Posterior cingulate gyrus (tissue), 11 donors: ENCODE measurements around the gene BICRA.
"Not testable (repeated sequence)": the region's sequence is repeated elsewhere in the genome, so short reads cannot be mapped to it uniquely, and the experiment has no call there.

Experiments
- DNase-seq, 10 donors: peaks; one replicate each; pipeline versions ENCODE4 v3.0.0 to v3.0.0-alpha.2; 2020 to 2021; ENCODE audit warnings: mixed read lengths in 3 of 10
- intact Hi-C: fragments of 100-400 bp; cut with DNase I; formaldehyde crosslinking; loops from one replicate; pipeline ENCODE4 v1.15.1; 2023

Gene BICRA

DNA sequence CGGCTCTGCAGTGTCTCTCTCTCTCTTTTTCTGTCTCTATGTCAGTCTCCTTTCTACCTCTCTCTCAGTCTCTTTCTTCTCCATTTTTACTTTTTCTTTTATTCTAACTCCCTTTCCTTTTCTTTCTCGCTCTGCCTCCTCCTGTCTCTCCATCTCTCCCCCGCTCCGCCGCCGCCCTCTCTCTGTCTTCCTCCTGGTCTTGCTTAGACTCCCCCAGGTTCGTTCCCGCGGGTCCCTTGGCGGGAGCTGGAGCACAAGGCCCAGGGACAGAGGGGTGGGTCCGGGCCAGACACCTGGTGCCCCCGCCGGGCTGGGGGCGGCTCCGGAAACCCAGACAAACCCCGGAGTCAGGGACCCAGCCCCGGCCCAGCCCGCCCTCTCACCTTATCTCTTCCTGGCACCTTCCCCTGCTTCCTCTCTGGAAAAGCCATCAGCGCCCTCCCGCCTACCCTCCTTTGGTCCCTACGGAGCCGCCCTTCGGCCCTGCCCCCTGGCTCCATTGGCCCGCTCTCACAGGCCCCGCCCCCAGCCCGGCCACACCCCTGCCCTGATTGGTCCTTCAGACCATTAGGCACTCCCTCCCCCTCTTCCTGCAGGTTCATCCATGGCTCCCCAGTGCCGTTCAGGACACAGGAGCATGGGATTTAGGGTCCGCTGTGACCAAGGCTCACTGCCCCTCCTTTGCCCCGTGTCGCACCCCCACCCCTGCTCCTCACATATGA is 121.0 kb downstream of the BICRA start:
- DNase-seq = peak in 8 of 10 donors; percentile 22 to 97 (median 66)
- intact Hi-C loops = no loop called here

DNA sequence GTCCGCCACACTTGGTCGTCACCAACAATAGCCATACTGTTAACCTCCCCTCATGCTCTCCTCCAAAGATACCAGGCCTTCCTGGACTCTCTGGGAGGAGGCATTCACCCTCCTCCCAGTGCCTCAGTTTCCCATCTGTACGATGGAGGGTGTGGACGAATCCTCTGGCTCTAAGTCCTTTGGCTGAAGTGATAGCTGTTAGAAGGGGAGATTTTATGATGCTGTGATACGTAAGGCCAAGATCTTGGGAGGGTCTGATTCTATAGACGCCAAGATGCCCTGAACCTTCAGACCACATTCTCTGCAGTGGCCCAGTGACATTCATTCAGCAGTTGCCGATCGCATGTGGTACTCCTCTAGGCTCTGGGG is 121.6 kb downstream of the BICRA start:
- intact Hi-C loops = no loop called here
- no peak for DNase-seq

DNA sequence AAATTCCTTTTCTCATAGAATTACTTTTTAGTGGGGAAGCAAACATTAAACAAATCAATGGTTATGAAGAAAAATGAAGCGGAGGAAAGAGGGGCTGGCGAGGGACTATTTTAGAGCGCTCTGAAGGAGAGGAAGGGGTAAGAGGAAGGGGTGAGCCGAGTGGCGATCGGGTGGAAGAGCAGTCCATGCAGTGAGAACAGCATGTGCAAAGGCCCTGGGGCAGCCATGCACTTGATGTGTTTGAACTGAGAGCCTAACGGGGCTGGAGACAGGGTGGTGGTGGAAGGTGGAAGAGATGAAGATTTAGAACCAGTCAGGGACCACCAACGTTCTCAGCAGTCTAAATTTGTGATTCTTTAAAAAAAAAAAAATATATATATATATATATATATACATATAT is 122.0 kb downstream of the BICRA start:
- intact Hi-C loops = no loop called here
- DNase-seq = no peak

DNA sequence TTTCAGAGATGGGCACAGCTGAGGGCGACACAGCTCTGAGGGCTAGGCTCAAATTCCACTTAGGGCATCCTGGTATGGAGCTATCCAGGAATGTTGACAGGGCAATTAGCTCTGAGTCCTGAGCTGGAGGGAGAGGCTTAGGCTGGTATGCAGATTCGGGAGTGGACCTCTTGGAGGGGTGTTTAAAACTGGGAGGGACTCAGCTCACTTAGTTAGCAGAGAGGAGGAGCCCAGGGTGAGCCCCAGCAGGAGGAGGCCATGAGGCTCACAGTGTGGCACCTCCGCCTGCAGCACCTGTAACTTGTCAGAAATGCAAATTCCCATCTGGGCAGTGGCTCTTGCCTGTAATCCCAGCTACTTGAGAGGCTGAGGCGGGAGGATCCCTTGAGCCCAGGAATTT is 126.2 kb downstream of the BICRA start:
- no peak for DNase-seq
- intact Hi-C loops = no loop called here

DNA sequence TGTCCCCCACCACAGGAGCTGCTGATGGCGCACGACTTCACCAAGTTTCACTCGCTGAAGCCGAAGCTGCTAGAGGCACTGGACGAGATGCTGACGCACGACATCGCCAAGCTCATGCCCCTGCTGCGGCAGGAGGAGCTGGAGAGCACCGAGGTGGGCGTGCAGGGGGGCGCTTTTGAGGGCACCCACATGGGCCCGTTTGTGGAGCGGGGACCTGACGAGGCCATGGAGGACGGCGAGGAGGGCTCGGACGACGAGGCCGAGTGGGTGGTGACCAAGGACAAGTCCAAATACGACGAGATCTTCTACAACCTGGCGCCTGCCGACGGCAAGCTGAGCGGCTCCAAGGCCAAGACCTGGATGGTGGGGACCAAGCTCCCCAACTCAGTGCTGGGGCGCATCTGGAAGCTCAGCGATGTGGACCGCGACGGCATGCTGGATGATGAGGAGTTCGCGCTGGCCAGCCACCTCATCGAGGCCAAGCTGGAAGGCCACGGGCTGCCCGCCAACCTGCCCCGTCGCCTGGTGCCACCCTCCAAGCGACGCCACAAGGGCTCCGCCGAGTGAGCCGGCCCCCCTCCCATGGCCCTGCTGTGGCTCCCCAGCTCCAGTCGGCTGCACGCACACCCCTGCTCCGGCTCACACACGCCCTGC is 132.1 kb downstream of the BICRA start:
- DNase-seq = no peak
- intact Hi-C loops = no loop called here

DNA sequence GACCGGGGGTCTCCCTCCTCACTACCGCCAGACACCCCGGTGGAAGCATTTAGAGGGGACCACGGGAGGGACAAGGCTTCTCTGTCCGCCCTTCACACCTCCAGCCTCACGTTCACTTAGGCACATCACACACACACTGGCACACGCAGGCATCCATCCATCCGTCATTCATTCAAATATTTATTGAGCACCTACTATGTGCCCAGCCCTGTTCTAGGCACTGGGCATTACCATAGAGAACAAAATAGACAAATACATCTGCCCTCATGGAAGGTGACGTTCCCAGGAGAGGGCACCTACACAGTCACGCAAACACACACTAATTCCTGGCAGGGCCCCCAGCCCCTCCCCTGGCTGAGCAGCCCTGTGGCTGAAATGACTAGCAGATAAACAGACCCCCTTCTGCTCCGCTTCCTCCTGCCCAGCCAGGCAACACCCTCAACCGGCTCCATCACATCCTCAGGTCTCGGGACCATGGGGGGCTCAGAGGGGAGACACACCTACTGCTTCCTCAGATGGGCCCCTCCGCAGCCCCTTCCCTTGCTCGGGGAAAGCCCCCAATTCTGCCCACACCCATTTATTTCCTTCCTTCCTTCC is 132.7 kb downstream of the BICRA start:
- intact Hi-C loops = no loop called here
- DNase-seq = no peak

DNA sequence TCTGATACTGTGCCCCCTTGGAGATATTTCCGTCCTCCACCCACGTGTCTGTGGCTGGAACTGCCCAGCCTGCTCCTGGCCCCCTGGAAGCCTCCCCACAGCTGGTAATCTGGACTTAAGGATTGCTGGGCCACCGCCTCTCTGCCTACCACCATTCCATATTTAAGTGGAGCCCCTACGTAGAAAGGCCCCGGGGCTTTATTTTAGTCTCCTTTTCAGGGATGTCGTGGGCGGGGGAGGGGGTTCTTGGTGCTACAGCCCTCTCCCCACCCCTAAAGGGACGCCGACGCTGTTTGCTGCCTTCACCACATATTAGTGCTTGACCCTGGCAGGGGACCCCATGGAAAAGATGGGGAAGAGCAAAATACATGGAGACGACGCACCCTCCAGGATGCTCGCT is 133.7 kb downstream of the BICRA start:
- DNase-seq = peak in 1 of 10 donors; percentile 69
- intact Hi-C loops = loop anchor here (1.0 kb wide), 1 partner anchor 29 kb away; the partner anchor contains the start of gene EHD2

DNA sequence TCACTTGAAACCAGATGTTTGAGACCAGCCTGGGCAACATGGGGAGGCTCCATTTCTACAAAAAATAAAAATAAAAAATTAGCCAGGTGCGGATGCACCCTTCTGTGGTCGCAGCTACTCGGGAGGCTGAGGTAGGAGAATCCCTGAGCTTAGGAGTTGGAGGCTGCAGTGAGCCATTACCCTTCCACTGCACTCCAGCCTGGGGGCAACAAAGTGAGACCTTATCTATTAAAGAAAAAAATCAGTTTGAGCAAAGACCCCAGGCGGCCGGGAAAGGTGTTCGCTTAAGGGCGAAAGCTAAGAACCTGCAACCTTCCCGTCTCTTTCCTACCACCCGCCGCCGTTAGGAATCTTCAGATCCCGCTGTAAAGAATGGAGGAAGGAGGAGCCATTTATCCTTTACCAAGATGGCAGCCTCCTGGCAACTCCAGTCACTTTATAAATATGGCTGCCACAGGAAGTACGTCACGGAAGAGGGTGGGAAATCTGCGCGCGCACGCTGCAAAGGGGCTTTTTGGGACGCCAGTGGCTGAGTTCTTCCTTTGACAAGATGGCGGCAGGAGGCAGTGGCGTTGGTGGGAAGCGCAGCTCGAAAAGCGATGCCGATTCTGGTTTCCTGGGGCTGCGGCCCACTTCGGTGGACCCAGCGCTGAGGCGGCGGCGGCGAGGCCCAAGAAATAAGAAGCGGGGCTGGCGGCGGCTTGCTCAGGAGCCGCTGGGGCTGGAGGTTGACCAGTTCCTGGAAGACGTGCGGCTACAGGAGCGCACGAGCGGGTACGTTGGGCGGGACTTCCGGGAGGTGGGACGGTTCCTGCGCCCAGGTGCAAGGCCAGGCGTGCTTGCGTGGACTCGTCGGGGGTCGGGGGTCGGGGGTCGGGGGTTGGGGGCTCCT is 136.3 kb downstream of the BICRA start, which contains the start of gene NOP53:
NOP53 (plus strand) TSS at position 537 of the 892 bp plus-strand sequence; CDS start at position 551, 14 bp downstream.
- DNase-seq = peak; percentile 89 to 99 (median 95)
- intact Hi-C loops = no loop called here

DNA sequence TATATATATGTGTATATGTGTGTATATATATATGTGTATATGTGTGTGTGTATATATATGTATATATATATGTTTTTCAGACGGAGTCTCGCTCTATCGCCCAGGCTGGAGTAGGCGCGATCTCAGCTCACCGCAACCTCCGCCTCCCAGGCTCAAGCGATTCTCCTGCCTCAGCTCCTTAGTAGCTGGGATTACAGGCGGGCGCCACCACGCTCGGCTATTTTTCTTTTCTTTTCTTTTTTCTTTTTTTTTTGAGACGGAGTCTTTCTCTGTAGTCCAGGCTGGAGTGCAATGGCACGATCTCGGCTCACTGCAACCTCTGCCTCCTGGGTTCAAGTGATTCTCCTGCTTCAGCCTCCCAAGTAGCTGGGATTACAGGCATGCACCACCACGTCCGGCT is 137.2 kb downstream of the BICRA start:
- intact Hi-C loops, DNase-seq: not testable (repeated sequence)

DNA sequence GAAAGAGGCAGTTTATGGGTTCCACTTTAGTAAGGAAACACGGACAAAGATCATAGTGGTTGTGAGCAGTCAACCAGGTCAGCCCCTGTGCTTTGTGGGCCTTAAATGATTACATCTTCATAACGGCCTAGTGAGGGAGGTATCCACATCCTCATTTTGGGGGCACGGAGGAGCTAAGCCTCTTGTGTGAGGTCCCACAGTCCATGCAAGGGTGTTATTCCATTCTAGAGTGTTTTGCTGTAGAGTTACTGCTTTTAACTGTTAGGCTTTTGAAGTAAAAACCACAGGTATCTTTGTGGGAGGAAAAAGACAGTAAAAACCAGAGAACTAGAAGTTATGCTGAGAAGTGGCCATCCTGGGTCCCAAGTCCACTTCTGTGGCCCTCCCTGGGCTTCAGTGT is 140.4 kb downstream of the BICRA start:
- intact Hi-C loops = no loop called here
- no peak for DNase-seq

DNA sequence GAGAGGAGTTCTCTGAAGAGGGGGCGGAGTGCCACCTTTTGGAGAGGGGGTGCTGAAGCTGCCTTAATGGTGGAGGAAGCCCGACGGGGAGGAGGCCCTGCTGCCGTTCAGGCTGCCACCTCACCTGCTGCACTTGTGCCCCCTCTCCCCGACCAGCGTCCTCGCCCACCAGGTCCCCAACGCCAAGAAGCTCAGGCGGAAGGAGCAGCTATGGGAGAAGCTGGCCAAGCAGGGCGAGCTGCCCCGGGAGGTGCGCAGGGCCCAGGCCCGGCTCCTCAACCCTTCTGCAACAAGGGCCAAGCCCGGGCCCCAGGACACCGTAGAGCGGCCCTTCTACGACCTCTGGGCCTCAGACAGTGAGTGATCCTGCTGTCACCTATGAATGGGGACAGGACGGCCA is 141.8 kb downstream of the BICRA start:
- DNase-seq = no peak
- intact Hi-C loops = no loop called here

DNA sequence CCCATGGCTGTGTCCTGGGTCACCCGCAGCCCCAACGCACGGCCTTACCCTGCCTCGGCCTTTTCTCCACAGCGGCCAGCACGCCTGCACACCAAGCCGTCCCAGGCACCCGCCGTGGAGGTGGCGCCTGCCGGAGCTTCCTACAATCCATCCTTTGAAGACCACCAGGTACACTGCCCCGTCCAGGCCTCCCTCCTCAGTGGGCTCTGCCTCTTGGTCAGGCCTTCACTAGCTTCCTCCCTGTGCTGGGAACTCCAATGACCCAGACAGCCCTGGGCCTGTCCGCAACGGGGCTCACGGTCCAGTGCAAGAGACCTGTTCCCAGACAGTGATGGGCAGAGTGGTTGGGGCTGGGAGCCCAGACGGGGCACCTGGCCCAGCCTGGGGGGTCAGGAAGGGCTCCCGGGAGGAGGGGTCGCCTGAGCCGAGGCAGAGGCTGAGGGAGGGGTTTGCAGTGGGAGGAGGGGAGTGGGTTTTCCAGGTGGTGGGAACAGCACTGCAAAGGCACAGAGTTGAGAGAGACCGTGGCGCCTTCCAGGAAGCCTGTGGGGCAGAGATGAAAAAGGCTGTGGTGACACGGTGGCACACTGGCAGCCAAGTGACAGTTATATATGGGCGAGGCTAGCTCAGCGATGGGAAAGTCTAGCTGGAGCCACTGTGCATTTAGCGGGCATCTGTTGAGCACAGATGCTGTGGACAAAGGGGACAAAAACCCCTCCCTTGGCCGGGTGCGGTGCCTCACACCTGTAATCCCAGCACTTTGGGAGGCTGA is 143.7 kb downstream of the BICRA start:
- intact Hi-C loops = no loop called here
- no peak for DNase-seq
